GM13977 (cell line): ENCODE data around the gene PLD1.
A peak's percentile ranks its signal among the peaks of the same experiment; 100 is the strongest.

Source experiments
- DNase-seq: peaks from one replicate; pipeline ENCODE4 v3.0.0; 2012; ENCODE audit warnings: low spot score
- CTCF ChIP-seq: IDR thresholded peaks from 2 replicates; pipeline ENCODE4 v1.5.1; 2012; ENCODE audit warnings: mild to moderate bottlenecking, control low read depth; ENCODE audit not compliant: insufficient read depth; ENCODE audit errors: extremely low read depth, missing control alignments
- in situ Hi-C: fragments of 300-500 bp; cut with MboI; formaldehyde crosslinking; loops from one replicate; pipeline ENCODE4 v1.12.0; 2022; ENCODE audit warnings: low sequenced_read_pairs, low pct_unique_long_range_greater_than_20kb, mixed read lengths, inconsistent platforms; ENCODE audit not compliant: unreplicated experiment

The PLD1 gene

GRCh38 chr3:171790898-171791691 is 19.2 kb downstream of the PLD1 start:
- no peak for TF ChIP-seq CTCF
- in situ Hi-C loops = no loop called here
- no peak for DNase-seq

DNA sequence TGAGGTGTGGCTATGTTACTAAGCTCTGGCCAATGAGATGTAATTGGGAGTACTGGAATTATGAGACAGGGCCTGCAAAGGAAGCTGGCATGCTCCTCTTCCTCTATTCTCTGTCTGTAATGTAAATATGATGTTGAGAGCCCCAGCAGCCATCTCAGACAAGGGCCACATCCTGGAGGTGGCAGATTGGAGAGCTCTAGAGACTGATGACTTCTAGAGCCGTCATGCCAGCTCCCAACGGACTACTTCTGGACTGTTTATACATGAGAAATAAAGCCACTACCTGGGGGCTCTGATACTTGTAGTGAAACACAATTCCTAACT is 19.7 kb downstream of the PLD1 start:
- no peak for DNase-seq
- in situ Hi-C loops = no loop called here
- TF ChIP-seq CTCF = no peak

DNA sequence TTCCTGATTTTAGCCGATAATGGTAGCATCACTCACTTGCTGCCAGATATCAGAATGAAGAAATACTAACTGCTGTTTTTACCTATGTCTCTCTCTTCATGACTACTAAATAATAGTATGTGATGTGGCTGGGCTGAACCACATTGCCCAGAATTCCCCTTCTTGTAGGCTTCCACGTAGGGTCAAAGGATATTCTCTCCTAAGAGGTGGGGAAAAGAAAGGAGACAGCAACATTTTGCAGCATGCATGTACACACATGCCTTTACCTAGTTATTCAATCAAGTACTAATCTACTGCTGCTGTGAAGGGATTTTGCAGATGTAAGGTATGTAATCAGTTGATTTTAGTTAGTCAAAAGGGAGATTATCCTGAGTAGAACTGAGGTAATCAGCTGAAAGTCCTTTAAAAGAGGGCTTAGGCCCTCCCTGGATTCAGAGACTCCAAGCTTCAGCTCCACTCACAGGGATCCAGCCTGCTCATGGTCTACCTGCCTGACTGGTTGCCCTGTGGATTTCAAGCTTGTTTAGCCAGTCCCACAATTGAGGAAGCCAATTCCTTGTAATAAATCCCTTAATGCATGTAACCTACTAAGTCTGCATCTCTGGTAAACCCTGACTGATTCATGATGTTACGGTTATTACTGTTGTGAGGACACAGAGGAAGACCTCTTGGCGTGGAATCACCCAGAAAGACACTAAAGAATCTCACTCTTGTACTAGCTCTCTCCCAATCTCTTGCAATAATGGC is 20.4 kb downstream of the PLD1 start:
- in situ Hi-C loops = no loop called here
- no peak for DNase-seq
- TF ChIP-seq CTCF = no peak

DNA sequence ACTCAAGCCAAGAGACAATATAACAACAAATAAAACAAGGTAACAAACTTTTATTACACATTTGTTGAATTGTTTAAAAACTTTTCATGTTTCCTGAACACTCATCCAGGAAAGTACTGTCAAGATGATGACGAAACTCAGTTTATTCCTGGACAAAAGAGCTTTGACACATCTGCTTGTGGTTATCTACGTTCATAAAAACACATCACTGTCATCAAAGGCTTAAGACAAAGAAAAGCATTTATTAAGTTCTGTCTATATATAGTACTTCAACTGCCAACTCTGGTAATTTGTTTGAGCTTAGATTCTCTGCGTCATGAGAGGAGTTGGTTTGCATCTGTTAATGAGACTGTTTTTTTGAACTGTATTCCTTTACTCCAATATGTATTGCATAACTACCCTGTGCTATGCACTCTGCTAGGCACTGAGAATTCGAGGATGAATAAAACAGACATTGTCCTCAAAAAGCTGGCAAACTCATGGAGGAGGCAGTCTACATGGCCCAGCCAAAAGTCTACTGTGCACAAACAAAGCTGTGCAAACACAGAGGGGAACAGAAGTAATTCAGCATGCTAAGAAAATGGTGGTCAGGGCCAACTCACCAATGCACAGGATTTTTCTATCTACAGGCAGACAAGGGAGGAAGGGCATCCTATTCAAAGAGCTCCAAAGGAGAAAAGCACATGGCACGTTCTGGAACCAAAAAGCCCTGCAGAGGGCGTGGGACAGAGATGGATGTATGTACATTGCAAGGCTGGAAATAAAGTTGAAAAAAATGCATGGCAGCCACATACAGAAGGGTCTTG is 21.5 kb downstream of the PLD1 start:
- no peak for DNase-seq

GRCh38 chr3:171786997-171787396 is 23.3 kb downstream of the PLD1 start:
- no peak for TF ChIP-seq CTCF
- DNase-seq = no peak
- in situ Hi-C loops = no loop called here

More for the DNA sequence above, 21.5 kb downstream of the PLD1 start:
- in situ Hi-C loops = no loop called here
- peak; percentile 4 for TF ChIP-seq CTCF

- TF ChIP-seq CTCF = no peak
- in situ Hi-C loops = no loop called here
- no peak for DNase-seq
Observed at GRCh38 chr3:171784937-171785336, 25.3 kb downstream of the PLD1 start.
